Measurements from ENCODE around the gene TSPAN15.

GRCh38 chr10:69538461-69538860, 87.2 kb downstream of the TSPAN15 start:
- no peak for TF ChIP-seq CTCF (IDR thresholded peaks at IDR 0.05)
- no peak for TF ChIP-seq POLR2A (IDR thresholded peaks at IDR 0.05)
- no peak for TF ChIP-seq POLR2AphosphoS5 (IDR thresholded peaks at IDR 0.05)
- no peak for TF ChIP-seq EP300 (IDR thresholded peaks at IDR 0.05; ENCODE audit: low read depth)
